Measurements from ENCODE around the gene LOXL3.
A peak's percentile ranks its signal among the peaks of the same experiment; 100 is the strongest.

DNA sequence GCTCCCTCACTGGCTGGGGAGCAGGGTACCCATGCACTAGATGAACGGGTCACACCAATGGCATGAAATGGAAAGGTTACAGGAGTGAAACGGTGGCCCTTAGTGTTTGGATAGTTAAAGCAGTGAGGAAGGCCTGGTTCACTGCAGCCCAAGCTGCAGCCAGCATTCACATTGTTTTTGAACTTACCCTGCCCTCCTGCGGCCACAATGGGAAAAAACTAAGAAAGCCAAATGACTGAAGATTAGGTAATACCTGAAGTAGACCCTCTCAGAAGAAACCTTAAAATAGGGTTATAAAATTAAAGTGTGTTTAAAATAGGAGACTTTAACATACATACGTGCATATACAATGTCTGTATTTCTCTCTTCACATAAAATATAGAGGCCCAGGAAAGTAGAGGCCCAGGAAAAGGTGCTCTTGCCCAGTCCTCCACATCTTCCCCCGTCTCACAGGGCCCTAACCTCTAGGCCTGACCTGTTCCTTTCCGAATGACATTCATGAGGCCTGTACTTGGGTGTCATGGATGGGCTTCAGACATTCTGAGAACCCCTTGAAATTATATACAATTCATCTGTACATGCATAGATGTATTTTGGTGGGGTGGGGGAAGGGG is 34.0 kb upstream of the LOXL3 start:
- peak; percentile 88 for TF ChIP-seq CTCF (IDR thresholded peaks at IDR 0.05; ENCODE audit: poor library complexity, severe bottlenecking)
- TF ChIP-seq POLR2AphosphoS5 (IDR thresholded peaks at IDR 0.05) = no peak
- peak; percentile 86 for TF ChIP-seq SMC3 (conservative IDR thresholded peaks at IDR 0.05; ENCODE audit: poor library complexity)
- TF ChIP-seq EZH2 (IDR thresholded peaks at IDR 0.05; ENCODE audit: borderline replicate concordance, insufficient read depth, low read length, poor library complexity, severe bottlenecking) = no peak
